Glomerular visceral epithelial cell (primary cell): ENCODE measurements around the gene HS3ST2.
"Not testable (repeated sequence)": the region's sequence is repeated elsewhere in the genome, so short reads cannot be mapped to it uniquely, and the experiment has no call there.

Source experiments
- DNase-seq: peaks from one replicate; pipeline ENCODE4 v3.0.0-alpha.2; 2016; ENCODE audit errors: extremely low spot score

The HS3ST2 gene

DNA sequence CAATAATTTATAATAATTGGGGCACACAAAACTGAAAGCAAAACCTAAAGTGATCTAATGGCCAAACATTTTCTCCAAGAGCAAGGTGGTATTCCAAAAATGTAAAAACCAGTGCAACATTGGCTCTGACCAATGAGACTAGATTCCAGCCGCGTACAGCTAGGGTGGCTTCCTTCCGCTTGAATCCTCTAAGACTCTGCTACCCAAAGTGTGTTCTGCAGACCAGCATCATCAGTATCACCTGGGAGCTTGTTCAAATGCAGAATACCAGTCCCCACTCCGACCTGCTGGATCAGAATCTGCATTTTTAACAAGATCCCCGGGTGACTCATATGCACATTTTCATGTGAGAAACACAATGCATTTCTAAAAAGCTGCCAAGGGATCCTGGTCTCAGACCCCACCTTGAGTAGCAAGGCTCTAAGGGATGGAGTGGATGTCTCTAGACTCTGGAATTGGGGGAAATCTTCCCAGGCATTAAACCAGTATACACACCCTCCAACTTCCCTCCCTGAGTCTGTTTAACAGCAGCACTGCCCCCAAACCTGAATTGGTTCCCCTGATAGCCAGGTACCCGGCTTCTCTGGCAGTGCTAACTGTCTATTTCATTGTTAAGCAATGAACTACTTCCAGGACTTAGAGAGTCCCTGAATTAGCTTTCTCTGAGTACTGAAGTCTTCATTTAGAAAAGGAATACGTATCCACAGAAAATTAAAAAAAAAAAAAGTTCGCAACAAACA, 118.2 kb downstream of the HS3ST2 start:
- DNase-seq: no peak

DNA sequence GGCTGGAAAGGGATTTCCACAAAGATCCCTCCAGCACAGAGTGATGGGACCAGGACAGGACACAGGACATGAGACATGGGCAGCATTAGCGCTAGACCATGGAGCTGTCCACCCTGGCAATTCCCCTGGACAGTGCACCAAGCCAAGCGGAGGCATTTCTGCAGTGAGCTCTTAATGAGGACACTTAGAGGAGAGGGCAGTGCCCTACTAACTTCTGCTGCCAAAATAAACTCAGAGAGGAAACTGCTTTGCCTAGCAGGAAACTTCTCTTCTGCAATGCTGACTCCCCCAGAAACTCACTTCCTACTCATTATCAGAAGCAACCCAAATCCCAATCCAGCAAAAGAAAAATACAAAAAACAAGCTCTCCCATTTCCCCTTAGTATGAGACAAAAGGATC, 119.2 kb downstream of the HS3ST2 start:
- DNase-seq: no peak

DNA sequence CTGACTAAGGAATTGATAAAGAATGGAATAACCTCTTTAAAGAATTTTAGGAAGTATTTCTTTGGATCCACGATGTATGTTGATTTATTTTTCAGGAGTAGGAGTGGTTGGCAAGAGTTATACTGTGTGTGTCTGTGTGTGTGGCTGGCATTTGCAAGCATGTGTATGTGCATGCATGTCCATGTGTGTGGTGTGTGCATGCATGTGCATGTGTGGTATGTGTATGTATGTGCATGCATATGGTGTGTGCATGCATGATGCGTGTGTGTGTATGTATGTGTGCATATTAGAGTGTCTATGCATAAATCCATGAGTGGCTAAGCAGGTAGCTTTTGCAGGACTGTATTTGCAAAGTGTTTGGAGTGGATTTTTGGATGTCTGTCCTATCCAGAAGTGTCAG, 120.8 kb downstream of the HS3ST2 start:
- DNase-seq: no peak

DNA sequence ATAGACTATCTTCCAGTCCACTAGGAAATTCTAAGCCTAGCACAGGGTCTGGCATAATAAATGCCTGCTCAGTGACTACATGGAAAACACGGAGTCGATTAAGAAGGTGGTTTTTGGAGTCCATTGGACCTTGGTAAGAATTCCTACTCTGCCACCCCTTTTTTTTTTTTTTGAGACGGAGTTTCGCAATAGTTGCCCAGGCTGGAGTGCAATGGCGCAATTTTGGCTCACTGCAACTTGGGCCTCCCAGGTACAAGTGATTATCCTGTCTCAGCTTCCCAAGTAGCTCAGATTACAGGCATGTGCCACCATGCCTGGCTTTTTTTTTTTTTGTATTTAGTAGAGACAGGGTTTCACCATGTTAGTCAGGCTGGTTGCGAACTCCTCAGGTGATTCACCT, 123.2 kb downstream of the HS3ST2 start:
- no peak for DNase-seq

DNA sequence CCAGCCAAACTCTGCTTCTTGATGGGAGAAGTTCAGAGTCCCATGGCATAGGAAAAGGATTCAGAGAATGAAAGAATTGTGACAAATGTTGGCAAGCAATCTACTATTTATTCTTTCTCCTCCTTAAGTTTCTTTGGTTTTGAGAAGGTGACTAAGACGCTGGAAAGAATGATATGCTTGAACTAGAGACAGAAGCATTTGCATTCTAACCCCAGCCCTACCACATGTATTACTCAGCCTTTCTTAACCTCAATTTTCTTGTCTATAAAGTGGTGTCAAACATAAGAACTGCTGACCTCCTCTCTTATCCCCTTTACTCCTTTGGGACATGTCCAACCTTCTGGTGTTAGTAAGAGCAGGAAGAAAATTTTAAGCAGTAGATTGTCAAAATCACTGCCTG, 124.7 kb downstream of the HS3ST2 start:
- DNase-seq: no peak

DNA sequence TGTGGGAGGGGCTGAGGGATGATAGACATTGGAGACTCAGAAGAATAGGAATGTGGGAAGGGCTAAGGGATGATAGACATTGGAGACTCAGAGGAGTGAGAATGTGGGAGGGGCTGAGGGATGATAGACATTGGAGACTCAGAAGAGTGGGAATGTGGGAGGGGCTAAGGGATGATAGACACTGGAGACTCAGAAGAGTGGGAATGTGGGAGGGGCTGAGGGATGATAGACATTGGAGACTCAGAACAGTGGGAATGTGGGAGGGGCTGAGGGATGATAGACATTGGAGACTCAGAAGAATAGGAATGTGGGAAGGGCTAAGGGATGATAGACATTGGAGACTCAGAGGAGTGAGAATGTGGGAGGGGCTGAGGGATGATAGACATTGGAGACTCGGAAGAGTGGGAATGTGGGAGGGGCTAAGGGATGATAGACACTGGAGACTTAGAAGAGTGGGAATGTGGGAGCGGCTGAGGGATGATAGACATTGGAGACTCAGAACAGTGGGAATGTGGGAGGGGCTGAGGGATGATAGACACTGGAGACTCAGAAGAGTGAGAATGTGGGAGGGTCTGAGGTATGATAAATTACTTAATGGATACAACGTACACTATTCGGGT, 125.9 kb downstream of the HS3ST2 start:
- not testable (repeated sequence) for DNase-seq

DNA sequence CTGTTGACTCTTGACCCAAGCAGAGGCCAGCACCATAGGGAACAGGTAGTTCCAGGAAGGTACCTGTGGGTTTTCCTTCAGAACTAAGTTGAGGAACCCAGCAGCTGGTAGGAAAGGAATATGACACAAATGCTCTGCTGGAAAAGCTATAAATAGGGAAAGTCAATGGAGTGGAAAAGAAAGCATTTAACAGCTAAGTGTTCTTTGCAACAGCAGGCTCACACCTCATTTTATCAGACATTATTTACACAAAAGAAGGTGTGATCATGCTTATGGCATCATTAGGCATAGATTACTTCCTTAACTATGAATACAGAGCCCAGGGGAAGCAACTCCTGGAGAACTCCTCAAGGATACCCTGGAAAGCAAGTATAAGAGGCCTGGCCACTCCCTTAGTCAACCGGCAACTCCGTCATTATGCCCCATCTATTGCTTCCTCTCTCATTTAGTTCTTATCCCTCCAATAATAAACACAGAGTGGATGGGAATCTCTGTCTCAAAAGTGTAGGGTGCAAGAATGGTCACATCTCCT, 128.1 kb downstream of the HS3ST2 start:
- no peak for DNase-seq

DNA sequence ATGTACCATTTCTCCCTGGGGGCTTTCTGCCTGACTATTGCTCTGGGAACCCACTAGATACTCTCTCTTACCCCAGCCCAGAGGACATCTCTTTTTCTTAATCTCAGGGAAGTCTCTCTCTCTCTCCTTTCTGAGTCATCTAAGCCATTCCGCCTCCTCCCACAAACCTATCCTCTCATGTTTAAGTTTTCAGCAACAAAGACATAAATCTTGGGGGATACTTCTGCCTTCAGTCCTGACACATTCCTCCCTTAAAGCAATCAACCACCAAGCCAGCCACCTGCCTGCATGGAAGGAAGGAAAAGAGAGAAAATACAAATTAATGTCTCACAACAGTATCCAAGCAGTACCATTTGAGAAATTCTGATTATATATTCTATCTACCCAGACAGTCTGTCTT, 128.8 kb downstream of the HS3ST2 start:
- no peak for DNase-seq

DNA sequence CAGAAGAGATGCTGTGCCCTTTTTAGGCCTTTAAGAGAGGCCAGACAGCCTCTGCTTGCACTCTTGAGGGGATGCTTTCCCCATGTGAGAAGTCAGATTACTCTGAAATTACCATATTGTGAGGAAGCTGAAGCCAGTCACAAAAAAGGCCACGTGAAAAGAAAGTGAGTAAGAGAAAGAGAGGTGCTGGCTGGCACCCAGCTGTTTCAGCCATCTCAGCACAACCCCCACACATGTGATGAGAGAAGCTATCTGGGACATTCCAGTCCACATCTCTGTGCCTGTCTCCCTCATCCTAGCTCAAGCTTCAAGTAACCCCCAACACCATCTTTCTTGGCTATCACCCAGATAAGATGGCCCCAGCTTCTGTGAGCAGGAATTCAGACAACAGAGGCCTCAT, 131.4 kb downstream of the HS3ST2 start:
- DNase-seq: no peak

DNA sequence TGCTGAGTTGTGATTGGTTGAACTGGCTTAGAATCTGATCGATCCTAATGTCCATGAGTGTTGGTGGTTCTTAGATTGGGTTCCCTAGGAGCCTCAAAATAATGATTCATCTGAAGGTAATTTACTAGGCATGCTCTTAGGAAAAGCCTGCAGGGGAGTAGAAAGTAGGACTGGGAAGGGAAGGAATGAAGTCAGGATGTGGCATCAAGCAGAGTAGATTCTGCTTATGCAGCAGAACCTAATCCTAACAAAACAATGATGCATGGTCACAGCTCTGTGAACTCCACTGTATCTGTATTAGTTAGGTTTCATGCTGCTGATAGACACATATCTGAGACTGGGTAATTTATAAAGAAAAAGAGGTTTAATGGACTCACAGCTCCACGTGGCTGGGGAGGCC, 132.5 kb downstream of the HS3ST2 start:
- DNase-seq: no peak

DNA sequence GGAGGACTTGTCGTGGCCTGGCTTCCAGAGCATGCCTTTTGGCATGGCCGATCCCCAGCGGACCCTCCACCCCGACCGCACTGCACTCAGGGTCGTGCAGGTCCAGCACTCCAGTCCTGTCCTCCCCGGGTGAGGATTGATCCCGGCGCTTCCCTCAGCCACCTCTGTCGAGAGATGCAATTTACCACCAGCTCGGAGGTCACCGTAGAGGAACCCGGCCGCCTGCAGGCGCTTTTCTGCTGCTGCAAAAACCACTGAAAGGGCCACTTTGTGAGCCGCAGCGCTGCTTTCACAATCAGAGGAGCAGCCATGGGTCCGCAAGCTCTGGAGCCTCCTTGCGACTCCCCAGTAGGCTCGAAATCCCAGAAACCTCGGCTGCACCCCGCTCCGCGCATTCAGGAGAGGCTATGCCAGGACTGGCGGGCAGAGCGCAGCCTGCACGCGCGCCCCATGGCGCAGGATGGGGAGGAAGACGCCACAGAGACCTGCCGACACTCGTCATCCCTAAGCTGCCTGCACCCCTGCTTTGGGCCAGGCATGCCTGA, 134.2 kb downstream of the HS3ST2 start:
- no peak for DNase-seq

DNA sequence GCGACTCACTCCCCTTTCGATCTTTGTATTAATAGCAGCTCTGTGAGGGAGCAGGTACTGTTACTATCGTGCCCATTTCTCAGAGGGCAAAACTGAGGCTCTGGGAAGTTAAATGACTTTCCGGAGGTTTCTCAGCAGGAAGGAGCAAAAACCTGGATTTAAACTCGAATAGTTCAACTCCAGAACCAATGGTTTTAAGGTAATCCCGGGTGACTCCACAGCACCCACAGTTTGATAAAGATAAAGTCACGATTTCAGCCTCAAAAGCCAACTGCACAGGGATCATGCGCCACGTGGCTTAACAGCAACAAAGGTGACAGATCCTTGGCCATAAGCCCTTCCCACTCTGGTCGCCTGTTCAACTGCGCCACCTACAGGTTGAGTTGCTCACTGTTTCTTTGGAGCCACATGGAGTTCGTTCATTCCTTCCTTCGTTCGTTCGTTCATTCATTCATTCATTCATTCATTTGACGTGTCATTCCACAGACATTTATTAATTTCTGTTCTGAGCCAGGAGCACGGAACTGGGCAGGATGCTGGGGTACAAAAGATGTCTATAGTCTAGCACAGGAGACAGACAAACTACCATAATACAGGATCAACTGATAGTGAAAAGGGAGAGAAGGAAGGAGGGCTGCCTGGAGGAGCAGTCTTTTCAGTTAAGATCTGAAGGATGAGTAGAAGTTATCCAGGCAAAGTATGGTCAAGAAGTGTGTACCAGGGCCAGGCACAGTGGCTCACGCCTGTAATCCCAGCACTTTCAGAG, 134.8 kb downstream of the HS3ST2 start:
- DNase-seq: peak; percentile 30

DNA sequence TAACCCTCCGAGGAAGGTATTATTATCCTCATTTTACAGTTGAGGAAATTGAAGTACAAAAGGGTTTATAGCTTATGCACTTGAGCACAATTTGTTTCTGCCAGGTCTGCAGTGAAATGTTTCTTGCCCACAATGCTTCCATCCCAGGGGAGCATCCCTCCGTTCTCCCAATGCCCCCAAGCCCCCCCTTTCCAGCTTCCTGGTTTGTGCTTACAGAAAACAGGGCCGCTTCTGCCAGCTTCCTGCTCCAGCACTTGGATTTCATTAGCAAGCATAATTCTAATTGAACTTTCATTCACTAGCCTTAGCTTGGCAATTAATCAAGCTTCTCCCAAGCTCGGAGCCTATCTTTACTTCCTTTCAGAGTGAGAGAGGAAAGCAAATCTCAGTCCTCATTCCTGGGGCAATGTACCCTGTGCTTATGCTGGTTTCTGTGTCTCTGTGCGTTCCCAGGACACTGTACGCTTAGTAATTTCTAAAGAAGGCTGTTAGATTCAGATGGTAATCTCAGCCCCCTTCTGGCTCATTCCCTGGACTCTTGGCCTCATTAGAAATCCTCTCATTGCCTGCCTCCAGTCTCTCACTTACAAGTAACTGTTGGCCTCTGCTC, 141.6 kb downstream of the HS3ST2 start:
- DNase-seq: no peak

DNA sequence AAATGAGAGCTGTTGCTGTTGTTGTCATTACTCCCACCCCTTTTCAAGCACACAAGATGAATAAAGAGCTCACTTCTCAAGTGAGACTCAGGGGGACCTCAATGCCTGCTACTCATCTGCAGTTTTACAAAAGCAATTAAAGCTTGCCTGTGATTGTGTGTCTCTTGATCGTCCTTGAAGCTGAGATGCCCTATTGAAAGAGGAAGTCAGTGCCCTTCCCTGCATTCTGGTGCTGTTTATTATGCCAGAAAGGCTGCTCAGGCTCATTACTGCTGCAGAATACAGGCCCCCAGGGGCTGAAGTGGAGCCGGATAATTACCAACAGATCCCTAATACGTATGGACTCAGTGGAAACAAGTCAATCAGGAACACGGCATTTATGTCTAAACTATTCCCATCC, 147.2 kb downstream of the HS3ST2 start:
- no peak for DNase-seq

DNA sequence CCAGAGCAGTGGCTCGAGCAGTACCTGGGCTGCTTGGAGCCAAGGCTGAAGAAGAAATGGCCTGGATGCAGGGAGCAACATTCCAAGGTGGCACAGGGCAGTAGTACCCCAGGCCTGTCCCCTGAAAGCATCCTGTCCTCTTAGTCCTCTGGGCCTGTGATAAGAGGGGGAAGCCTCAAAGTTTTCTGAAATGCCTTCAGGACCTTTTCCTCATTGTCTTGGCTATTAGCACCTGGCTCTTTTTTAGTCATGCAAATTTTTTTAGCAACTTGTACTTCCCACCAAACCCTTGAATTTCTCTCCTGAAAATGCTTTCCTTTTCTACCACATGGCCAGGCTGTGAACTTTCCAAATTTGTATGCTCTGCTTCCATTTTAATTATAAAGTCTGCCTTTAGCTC, 148.9 kb downstream of the HS3ST2 start:
- DNase-seq: no peak
